ENCODE data around the gene RAB44. TPM values are rescaled to one million over a fixed set of nuclear protein-coding genes. Genes with fewer than 3 reads are reported as not detected.
"Not testable (repeated sequence)": the region's sequence is repeated elsewhere in the genome, so short reads cannot be mapped to it uniquely, and the experiment has no call there.

The RAB44 gene, protein sequence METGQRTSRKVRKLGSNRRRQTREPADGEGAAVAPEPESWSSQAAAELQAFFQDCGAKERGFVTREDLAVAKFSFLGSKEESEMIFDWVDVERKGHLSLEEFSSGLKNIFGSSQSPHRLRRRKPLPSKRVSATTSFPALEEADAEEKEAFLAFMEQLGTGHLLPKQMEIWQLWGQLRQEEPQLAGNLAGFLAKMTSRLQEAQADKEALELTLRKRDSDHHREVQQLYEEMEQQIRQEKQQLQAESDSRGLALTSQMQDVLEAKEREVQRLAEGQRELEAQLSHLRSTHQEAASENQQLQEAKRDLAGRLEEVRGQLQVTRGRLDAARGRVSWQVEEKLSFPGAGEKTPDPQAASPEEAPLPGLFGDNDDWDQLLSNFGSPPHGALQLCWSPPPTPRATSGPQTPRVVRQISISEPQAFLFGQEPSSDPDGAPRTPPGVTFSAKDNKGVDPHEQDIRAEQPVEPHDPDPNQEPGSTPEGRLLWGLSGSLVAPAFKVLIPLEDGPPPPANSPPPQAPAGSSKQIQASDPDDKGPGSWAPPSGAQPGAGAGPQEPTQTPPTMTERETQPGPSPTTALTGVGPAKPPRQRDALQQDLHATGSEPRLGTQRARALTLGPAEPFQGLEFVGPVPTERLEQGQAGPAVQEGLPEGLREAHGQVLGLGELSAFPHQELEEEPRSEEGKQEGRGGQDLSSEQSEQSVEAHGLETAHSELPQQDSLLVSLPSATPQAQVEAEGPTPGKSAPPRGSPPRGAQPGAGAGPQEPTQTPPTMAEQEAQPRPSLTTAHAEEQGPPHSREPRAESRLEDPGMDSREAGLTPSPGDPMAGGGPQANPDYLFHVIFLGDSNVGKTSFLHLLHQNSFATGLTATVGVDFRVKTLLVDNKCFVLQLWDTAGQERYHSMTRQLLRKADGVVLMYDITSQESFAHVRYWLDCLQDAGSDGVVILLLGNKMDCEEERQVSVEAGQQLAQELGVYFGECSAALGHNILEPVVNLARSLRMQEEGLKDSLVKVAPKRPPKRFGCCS
- polyA plus RNA-seq (2012; ENCODE audit: low read depth, missing spikeins): 0.10 TPM

GRCh38 chr6:36697481-36697903 is at the start of gene RAB44:
Gene RAB44 (plus strand): TSS chr6:36697826. CDS start chr6:36704236, 6,410 bp downstream.
- FAIRE-seq (no peak), DNase-seq (ENCODE audit: insufficient read length, low spot score) (no peak)
- TF ChIP-seq POU2F2 (IDR thresholded peaks at IDR 0.05; ENCODE audit: low read depth, low read length): no peak
- TF ChIP-seq POLR2A (IDR thresholded peaks at IDR 0.05; ENCODE audit: low read depth, low read length): no peak
- TF ChIP-seq PAX5 (IDR thresholded peaks at IDR 0.05; ENCODE audit: insufficient read depth, low read length, severe bottlenecking): no peak
- no peak for TF ChIP-seq TAF1 (IDR thresholded peaks at IDR 0.05; ENCODE audit: low read depth, low read length)
- TF ChIP-seq SPI1 (IDR thresholded peaks at IDR 0.05; ENCODE audit: low read depth, low read length): no peak
- TF ChIP-seq POLR2AphosphoS5 (IDR thresholded peaks at IDR 0.05; ENCODE audit: low read depth, low read length): no peak

GRCh38 chr6:36649086-36649485 is 48.5 kb upstream of the RAB44 start:
- TF ChIP-seq POU2F2 (IDR thresholded peaks at IDR 0.05; ENCODE audit: low read depth, low read length) (no peak), PAX5 (IDR thresholded peaks at IDR 0.05; ENCODE audit: insufficient read depth, low read length, severe bottlenecking) (no peak), POLR2A (IDR thresholded peaks at IDR 0.05; ENCODE audit: low read depth, low read length) (no peak), TAF1 (IDR thresholded peaks at IDR 0.05; ENCODE audit: low read depth, low read length) (no peak), SPI1 (IDR thresholded peaks at IDR 0.05; ENCODE audit: low read depth, low read length) (no peak)
- FAIRE-seq (no peak), DNase-seq (ENCODE audit: insufficient read length, low spot score) (no peak)

GRCh38 chr6:36649701-36650484 is 47.7 kb upstream of the RAB44 start:
- TF ChIP-seq TAF1 (IDR thresholded peaks at IDR 0.05; ENCODE audit: low read depth, low read length): no peak
- TF ChIP-seq POLR2AphosphoS5 (IDR thresholded peaks at IDR 0.05; ENCODE audit: low read depth, low read length): no peak
- no peak for TF ChIP-seq SPI1 (IDR thresholded peaks at IDR 0.05; ENCODE audit: low read depth, low read length)
- no peak for TF ChIP-seq POU2F2 (IDR thresholded peaks at IDR 0.05; ENCODE audit: low read depth, low read length)
- no peak for TF ChIP-seq POLR2A (IDR thresholded peaks at IDR 0.05; ENCODE audit: low read depth, low read length)
- TF ChIP-seq PAX5 (IDR thresholded peaks at IDR 0.05; ENCODE audit: insufficient read depth, low read length, severe bottlenecking): no peak
- FAIRE-seq (peak; percentile 86), DNase-seq (ENCODE audit: insufficient read length, low spot score) (no peak)

DNA sequence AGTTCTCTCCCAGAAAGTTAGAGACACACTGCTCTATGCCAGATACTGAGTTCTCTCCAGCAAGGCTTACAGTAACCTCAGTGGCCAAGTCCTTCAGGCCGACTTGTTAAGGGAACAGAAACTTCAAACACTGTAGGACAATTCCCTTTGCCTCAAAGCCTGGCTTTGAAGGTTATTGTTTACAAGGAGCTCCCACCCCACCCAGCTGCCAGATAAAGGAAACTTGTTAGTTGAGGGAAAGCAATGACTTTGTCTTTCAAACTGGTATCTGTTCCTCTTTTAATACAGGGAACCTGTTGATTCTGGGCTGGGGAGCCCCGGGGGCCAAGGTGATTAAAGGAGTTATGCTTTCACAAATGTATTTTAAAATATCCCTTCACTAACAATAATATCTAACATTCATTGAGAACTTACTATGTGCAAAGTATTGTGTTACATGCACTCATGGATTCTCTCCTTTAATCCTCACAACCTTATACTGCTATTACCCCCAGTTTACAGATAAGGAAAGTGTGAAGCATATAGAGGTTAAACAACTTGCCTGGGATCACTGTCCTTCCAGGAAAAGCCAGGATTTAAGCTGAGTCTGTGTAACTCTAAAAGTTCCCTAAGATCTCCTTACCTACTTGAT is 46.7 kb upstream of the RAB44 start:
- TF ChIP-seq SPI1 (IDR thresholded peaks at IDR 0.05; ENCODE audit: low read depth, low read length) (peak; percentile 97), PAX5 (IDR thresholded peaks at IDR 0.05; ENCODE audit: insufficient read depth, low read length, severe bottlenecking) (no peak)
- DNase-seq (ENCODE audit: insufficient read length, low spot score): no peak
- FAIRE-seq: peak; percentile 86

GRCh38 chr6:36651659-36652379 is 45.8 kb upstream of the RAB44 start:
- DNase-seq (ENCODE audit: insufficient read length, low spot score) (no peak), FAIRE-seq (no peak)
- TF ChIP-seq TAF1 (IDR thresholded peaks at IDR 0.05; ENCODE audit: low read depth, low read length): no peak
- TF ChIP-seq SPI1 (IDR thresholded peaks at IDR 0.05; ENCODE audit: low read depth, low read length): no peak
- TF ChIP-seq PAX5 (IDR thresholded peaks at IDR 0.05; ENCODE audit: insufficient read depth, low read length, severe bottlenecking): no peak
- TF ChIP-seq POLR2AphosphoS5 (IDR thresholded peaks at IDR 0.05; ENCODE audit: low read depth, low read length): no peak
- no peak for TF ChIP-seq POU2F2 (IDR thresholded peaks at IDR 0.05; ENCODE audit: low read depth, low read length)
- no peak for TF ChIP-seq POLR2A (IDR thresholded peaks at IDR 0.05; ENCODE audit: low read depth, low read length)

GRCh38 chr6:36654469-36654868 is 43.2 kb upstream of the RAB44 start:
- DNase-seq (ENCODE audit: insufficient read length, low spot score): not testable (repeated sequence)

GRCh38 chr6:36655085-36655724 is 42.4 kb upstream of the RAB44 start:
- FAIRE-seq (peak; percentile 83), DNase-seq (ENCODE audit: insufficient read length, low spot score) (no peak)
- TF ChIP-seq SPI1 (IDR thresholded peaks at IDR 0.05; ENCODE audit: low read depth, low read length) (no peak), POU2F2 (IDR thresholded peaks at IDR 0.05; ENCODE audit: low read depth, low read length) (no peak), PAX5 (IDR thresholded peaks at IDR 0.05; ENCODE audit: insufficient read depth, low read length, severe bottlenecking) (no peak), POLR2A (IDR thresholded peaks at IDR 0.05; ENCODE audit: low read depth, low read length) (no peak), TAF1 (IDR thresholded peaks at IDR 0.05; ENCODE audit: low read depth, low read length) (no peak), POLR2AphosphoS5 (IDR thresholded peaks at IDR 0.05; ENCODE audit: low read depth, low read length) (no peak)

More at GRCh38 chr6:36654469-36654868, 43.2 kb upstream of the RAB44 start:
- FAIRE-seq: not testable (repeated sequence)

- DNase-seq (ENCODE audit: insufficient read length, low spot score) (no peak), FAIRE-seq (no peak)
- TF ChIP-seq TAF1 (IDR thresholded peaks at IDR 0.05; ENCODE audit: low read depth, low read length) (no peak), PAX5 (IDR thresholded peaks at IDR 0.05; ENCODE audit: insufficient read depth, low read length, severe bottlenecking) (no peak), POLR2AphosphoS5 (IDR thresholded peaks at IDR 0.05; ENCODE audit: low read depth, low read length) (no peak), POLR2A (IDR thresholded peaks at IDR 0.05; ENCODE audit: low read depth, low read length) (no peak), SPI1 (IDR thresholded peaks at IDR 0.05; ENCODE audit: low read depth, low read length) (no peak)
Measured at GRCh38 chr6:36656441-36656840, 41.2 kb upstream of the RAB44 start.

All from GM12891 (cell line).